Measurements from ENCODE around the gene SDE2.

DNA sequence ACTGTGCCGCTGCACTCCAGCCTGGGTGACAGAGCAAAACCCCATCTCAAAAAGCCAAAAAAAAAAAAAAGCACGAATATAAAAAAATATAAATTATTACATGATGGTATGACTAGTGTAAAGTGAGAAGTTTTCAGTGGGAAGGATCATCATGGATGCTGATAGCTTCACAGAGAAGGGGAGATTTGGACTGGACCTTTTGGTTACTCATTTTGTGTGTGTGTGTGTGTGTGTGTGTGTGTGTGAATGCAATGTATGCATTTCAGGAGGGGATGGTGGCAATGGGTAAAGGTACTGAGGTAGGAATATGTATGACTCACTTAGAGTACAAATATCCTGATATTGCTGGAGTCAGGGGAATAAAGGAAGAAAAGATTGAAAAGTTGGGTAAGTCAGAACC, 22.7 kb upstream of the SDE2 start:
- TF ChIP-seq, protein P1, sequence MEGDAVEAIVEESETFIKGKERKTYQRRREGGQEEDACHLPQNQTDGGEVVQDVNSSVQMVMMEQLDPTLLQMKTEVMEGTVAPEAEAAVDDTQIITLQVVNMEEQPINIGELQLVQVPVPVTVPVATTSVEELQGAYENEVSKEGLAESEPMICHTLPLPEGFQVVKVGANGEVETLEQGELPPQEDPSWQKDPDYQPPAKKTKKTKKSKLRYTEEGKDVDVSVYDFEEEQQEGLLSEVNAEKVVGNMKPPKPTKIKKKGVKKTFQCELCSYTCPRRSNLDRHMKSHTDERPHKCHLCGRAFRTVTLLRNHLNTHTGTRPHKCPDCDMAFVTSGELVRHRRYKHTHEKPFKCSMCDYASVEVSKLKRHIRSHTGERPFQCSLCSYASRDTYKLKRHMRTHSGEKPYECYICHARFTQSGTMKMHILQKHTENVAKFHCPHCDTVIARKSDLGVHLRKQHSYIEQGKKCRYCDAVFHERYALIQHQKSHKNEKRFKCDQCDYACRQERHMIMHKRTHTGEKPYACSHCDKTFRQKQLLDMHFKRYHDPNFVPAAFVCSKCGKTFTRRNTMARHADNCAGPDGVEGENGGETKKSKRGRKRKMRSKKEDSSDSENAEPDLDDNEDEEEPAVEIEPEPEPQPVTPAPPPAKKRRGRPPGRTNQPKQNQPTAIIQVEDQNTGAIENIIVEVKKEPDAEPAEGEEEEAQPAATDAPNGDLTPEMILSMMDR (IDR thresholded peaks at IDR 0.05) = no peak
- TF ChIP-seq POLR2A (IDR thresholded peaks at IDR 0.05) = no peak
